D721Med (cell line): ENCODE data around the gene EXOSC9.

Source experiments
- DNase-seq: peaks from one replicate; pipeline ENCODE4 v3.0.0; 2011; ENCODE audit warnings: low spot score; ENCODE audit not compliant: insufficient read length
- FAIRE-seq: peaks from 2 replicates; lab custom pipeline; 2011; peaks lifted over from hg19 to GRCh38; lab: Jason Lieb, UNC
- TF ChIP-seq, protein P1 (sequence below): IDR thresholded peaks from 2 replicates; pipeline ENCODE4 v1.5.1; 2012; ENCODE audit warnings: mild to moderate bottlenecking, control low read depth; ENCODE audit not compliant: insufficient read depth; ENCODE audit errors: missing control alignments

EXOSC9 gene

GRCh38 chr4:121822796-121823504 lies 21.8 kb downstream of the EXOSC9 start:
- TF ChIP-seq, protein P1, sequence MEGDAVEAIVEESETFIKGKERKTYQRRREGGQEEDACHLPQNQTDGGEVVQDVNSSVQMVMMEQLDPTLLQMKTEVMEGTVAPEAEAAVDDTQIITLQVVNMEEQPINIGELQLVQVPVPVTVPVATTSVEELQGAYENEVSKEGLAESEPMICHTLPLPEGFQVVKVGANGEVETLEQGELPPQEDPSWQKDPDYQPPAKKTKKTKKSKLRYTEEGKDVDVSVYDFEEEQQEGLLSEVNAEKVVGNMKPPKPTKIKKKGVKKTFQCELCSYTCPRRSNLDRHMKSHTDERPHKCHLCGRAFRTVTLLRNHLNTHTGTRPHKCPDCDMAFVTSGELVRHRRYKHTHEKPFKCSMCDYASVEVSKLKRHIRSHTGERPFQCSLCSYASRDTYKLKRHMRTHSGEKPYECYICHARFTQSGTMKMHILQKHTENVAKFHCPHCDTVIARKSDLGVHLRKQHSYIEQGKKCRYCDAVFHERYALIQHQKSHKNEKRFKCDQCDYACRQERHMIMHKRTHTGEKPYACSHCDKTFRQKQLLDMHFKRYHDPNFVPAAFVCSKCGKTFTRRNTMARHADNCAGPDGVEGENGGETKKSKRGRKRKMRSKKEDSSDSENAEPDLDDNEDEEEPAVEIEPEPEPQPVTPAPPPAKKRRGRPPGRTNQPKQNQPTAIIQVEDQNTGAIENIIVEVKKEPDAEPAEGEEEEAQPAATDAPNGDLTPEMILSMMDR, result peak; percentile 10
- DNase-seq, result no peak
- no peak for FAIRE-seq

DNA sequence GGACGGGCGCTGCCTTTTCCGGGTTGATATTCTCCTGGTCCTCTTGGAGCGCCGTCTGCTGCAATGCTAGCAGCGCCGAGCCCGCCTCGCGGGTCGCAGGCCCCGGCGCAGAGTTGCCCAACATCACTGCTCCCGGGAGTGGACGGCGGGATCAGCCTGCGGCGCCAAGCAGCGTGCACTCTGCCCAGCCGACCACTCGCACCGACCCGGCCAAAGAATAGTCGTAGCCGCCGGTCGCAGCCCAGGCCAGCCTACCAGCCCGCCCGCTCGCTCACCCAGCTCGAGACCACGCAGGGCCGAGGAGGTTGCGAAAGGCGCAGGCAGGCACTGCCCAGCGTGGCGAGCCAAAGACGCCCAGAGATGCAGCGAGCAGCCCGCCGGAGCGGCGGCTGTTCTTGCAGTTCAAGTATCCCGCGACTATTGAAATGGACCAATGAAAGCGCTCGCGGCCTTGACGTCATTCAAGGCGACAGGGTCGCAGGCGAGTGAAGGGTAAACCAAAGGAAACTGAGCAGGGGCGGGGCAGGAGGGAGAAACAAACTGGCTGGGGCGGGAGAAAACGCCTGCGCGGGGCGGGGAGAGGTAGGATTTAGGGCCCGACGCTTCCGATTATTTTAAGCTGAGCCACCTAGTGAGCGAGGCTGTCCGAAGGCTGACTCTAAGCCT lies 22.5 kb downstream of the EXOSC9 start, which contains the start of gene CCNA2:
Gene CCNA2, minus strand, starts transcription at position 379 of the 666 bp plus-strand sequence. Its CDS starts 255 bp downstream, at position 124.
- peak; percentile 66 for DNase-seq
- TF ChIP-seq, protein P1, result no peak
- FAIRE-seq, result no peak

- TF ChIP-seq, protein P1, result no peak
- DNase-seq (no peak), FAIRE-seq (peak; percentile 85)
Measured at GRCh38 chr4:121824171-121824527, 23.0 kb downstream of the EXOSC9 start.

- FAIRE-seq (no peak), DNase-seq (no peak)
- TF ChIP-seq, protein P1, result no peak
Measured at GRCh38 chr4:121824950-121825349, 23.8 kb downstream of the EXOSC9 start.

- no peak for FAIRE-seq
- TF ChIP-seq, protein P1, result no peak
- DNase-seq, result no peak
Measured at GRCh38 chr4:121827853-121828252, 26.7 kb downstream of the EXOSC9 start.

DNA sequence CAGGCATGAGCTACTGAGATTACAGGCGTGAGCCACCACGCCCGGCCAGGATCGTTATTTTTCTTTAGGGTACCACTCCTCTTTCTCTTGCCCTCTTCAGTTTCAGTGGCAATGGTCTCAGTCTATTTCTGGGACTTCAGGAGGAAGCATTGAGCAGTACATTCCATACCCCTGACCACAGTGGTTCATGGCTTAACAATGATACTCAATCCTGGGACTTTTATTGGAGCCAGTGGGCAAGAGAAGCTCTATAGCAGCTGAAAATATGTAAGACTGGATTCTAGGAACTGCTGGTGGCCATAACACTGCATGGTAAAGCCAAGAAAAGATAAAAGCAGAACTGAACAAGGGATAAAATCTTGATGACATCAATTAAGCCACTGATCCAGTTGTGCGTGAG lies 28.4 kb downstream of the EXOSC9 start:
- no peak for FAIRE-seq

More for the DNA sequence above, 28.4 kb downstream of the EXOSC9 start:
- no peak for DNase-seq
- TF ChIP-seq, protein P1, result no peak
